GM19023 (cell line): Measurements from ENCODE around the gene ARL4D.
"Not testable (repeated sequence)": the region's sequence is repeated elsewhere in the genome, so short reads cannot be mapped to it uniquely, and the experiment has no call there.

Source experiments
- ATAC-seq: cut with Tn5 transposase; IDR thresholded peaks from one replicate; pipeline ENCODE4 v1.9.1; 2021; ENCODE audit warnings: mild to moderate bottlenecking, moderate library complexity; ENCODE audit not compliant: unreplicated experiment

The ARL4D gene

DNA sequence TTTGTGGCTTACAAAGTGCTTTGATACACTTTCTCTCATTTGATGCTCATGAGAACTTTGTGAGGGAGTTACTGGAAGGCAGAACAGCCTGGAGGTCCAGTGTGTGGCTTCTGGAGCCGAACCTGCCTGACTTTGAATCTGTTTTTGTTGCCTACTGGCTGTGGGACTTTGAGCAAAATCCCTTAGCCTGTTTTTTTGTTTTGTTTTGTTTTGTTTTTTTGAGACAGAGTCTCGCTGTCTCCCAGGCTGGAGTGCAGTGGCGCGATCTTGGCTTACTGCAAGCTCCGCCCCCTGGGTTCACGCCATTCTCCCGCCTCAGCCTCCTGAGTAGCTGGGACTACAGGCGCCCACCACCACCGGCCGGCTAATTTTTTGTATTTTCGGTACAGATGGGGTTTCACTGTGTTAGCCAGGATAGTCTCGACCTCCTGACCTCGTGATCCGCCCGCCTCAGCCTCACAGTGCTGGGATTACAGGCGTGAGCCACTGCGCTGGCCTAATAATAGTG, 20.6 kb downstream of the ARL4D start:
- ATAC-seq, result not testable (repeated sequence)

DNA sequence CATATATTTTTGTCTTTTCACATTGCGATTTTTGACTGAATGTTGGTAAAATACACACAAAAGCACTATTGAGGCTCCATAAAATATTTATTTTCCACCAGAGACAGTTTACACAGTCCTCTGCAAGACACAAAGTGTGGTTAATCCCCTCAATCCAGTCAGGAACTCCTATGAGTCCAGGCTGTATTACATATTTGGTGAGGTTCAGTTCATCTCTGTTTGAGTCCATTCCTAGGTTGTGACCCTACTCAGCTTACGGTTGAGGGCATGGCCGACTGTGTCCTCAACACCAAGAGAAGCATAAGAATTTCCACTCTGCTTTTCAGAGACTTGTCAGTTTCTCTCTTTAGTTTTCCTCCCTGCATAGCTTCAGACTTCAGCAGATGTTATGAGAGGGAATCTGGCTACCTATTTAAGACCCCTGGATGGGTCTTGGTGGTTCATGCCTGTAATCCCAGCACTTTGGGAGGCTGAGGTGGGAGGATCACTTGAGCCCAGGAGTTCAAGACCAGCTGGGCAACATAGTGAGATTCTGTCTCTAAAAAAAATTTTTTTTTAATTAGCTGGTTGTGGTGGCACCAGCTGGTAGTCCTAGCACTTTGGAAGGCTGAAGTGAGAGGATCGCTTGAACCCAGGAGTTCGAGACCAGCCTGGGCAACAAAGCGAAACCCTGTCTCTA, 25.1 kb downstream of the ARL4D start:
- ATAC-seq, result no peak

DNA sequence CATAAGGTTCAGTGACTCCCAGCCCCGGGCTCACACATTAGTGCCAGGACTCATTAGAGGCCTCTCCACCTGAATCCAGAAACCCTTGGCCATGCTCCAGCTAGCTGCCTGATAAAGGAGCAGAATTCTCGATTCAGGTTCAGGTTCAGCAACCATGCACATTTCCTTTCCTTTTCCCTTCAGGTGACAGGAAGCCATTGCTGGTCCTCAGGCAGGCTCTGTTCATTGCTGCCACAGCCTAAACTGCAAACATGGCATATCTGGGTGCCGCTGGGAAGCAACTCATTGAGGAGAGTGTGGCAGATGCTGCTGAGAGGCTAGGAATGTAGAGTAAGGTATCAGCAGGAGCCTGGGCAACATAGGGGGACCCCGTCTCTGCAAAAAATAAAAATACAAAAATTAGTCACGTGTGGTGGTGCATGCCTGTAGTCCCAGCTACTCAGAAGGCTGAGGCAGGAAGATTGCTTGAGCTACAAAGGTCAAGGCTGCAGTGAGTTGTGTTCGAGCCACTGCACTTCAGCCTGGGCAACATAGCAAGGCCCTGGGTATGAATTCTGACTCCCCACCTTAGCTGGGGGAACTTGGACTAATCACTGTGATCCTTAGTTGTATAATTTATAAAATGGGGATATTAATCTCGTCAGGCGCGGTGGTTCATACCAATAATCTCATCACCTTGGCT, 28.7 kb downstream of the ARL4D start:
- no peak for ATAC-seq

DNA sequence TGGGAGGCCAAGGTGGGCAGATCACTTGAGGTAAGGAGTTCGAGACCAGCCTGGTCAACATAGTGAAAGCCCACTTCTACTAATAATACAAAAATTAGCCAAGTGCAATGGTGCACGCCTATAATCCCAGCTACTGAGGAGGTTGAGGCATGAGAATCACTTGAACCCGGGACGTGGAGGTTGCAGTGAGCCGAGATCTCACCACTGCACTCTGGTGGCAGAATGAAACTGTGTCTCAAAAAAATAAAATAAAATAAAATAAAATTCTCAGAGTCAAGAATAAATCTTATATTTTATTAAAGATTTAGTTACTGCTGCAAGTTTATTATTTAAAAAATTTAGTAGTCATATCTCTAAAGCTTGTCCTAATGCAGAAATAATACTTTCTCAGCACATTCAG, 29.7 kb downstream of the ARL4D start:
- no peak for ATAC-seq

DNA sequence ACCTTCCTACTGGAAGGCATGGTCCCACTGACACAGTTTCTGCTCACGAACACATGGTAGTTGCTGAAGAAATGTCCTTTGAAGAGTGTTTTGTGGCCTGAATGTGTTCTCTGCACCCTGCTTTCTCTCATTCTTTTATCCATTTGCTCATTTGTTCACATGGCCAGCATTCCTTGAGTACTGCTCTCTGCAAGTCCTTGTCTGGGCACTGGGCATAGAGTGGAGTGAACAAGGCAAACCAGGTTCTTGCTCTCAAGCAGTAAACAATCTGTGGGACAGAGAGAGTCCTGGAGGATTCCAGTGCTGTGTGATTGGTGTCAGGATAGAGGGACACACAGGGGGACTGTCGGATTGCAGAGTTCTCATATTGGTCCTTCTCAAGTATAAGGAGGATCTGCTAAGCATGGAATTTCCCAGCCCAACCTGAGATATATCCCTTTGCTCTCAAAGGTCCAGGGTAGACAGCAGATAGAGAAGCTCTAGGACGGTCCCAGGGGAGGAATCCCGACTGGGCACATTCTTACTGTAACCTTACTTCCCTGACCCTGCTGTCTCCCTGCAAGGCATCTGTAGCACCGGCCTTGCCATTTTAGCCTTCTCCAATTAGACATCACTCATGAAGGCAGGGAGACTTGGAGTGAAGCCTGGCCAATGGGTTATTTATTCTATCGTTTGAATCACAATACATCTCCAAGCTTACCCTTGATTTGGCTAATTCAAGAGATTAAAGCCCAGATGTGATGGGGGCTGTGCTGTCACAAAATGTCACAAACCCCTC, 32.3 kb downstream of the ARL4D start:
- ATAC-seq, result no peak

- ATAC-seq, result no peak
Measured at GRCh38 chr17:43431714-43432523, 33.1 kb downstream of the ARL4D start.

DNA sequence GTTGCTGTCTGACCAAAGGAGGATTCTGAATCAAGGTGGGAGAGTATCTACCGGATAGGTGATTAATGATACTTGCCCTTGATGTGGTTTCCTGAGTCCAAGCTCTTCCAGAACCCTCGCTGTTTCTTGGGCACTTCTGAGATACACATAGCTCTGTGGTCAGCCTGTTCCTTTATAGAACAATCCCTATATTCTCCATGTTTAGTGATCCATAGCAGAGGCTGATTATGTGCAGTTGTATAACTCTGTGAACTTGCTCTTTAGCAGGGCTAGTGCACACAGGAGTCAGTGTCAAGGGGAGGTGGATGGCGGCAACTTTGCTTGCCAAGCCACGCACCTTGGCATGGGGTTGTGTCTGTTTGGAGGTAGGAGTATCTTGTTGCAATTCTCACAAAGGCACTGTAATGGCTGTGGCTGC, 36.1 kb downstream of the ARL4D start:
- no peak for ATAC-seq

DNA sequence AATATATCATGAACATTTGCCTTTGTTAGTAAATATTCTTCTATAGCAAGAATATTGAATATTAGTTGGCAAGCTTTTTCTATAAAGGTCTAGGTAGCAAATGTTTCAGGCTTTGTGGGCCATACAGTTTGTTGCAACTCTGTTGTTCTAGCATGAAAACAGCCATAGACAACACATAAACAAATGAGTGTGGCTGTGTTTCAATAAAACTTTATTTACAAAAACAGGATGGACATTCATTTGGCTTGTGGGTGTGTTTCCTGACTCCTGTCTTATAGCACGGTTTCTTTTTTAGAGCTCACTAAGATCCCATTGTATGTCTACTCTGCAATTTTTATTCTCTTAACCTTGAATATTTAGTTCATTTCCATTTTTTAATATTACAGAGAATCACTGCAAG, 39.0 kb downstream of the ARL4D start:
- no peak for ATAC-seq

DNA sequence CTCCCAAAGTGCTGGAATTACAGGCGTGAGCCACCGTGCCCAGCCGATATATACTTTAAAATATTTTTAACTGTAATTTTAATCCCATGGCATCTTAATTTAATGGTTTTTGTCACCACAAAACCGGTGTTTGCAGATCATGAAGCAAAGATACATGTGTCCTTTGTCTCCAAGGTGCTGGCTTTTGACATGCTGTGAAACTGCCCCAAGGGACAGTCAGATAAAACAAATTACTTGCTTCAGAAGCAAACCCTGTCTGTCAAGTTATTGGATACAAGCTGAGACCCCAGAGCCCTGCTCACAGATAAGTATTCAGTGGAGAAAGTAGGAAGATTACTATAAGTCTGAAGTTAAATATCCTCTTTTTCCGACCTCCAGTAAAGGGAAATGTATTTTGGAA, 39.8 kb downstream of the ARL4D start:
- ATAC-seq, result no peak

- ATAC-seq, result no peak
Measured at GRCh38 chr17:43439041-43439440, 40.2 kb downstream of the ARL4D start.

- ATAC-seq, result no peak
Measured at GRCh38 chr17:43442711-43443110, 43.9 kb downstream of the ARL4D start.

DNA sequence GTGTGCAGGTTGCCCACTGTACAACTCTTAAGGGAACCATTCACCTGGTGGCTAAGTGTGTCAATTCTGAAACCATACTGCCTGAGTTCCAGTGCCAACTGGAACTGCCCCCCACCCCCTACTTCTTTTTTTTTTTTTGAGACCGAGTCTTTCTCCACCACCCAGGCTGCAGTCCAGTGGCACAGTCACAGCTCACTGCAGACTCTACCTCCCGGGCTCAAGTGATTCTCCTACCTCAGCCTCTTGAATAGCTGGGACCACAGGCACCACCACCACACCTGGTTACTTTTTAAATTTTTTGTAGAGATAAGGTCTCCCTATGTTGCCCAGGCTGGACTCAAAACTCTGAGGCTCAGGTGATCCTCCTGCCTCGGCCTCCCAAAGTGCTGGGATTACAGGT, 44.6 kb downstream of the ARL4D start:
- no peak for ATAC-seq

DNA sequence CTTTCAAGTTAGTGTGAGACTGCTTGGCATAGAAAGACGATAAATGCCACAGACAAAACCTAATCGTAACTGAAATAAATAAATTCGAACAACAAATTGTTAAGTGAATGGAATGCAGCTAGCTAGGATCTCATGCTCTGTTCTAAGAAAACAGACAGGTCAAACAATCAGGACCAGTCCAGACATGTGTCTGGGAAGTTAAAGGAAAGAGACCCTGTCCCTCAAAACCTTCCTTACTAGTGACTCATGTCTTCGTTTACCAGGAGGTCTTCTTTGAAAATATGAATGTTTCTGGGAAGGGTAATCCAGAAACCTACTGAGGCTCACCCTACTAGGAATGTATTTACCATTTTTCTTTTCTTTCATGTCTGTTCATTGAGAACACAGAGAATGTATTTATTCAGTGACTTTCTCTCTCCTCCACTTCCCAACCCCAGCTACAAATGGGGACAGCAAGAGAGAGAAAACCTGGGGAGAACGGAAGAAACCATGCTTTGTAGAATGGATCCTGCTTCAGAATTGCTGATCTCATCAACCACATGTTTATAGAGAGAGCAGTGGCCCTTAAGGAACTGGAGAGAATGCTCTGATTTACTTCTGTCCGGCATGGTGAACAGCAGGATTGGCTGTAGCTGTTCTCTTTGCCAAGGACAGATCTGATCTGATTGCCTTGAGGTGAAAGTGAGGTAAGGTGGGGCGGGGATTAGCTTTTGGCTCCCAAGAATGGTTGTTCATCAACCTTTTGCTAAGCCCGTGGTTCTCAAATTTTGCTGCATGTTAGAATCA, 45.6 kb downstream of the ARL4D start:
- ATAC-seq, result no peak

GRCh38 chr17:43445009-43445589, 46.3 kb downstream of the ARL4D start:
- ATAC-seq, result no peak

DNA sequence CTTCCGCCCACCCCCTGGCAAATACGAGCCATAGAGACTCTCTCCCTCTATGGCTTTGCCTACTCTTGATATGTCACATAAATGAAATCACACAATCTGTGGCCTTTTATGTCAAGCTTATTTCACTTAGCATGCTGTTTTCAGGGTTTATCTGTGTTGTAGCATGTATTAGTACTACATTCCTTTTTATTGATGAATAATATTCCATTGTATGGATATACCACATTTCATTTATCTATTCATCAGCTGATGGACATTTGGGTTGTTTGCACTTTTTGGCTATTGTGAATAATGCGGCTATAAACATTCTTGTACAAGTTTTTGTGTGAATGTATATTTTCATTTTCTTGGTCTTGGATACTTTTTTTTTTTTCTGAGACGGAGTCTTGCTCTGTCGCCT, 48.0 kb downstream of the ARL4D start:
- no peak for ATAC-seq

- no peak for ATAC-seq
Measured at GRCh38 chr17:43448720-43449469, 50.1 kb downstream of the ARL4D start.

DNA sequence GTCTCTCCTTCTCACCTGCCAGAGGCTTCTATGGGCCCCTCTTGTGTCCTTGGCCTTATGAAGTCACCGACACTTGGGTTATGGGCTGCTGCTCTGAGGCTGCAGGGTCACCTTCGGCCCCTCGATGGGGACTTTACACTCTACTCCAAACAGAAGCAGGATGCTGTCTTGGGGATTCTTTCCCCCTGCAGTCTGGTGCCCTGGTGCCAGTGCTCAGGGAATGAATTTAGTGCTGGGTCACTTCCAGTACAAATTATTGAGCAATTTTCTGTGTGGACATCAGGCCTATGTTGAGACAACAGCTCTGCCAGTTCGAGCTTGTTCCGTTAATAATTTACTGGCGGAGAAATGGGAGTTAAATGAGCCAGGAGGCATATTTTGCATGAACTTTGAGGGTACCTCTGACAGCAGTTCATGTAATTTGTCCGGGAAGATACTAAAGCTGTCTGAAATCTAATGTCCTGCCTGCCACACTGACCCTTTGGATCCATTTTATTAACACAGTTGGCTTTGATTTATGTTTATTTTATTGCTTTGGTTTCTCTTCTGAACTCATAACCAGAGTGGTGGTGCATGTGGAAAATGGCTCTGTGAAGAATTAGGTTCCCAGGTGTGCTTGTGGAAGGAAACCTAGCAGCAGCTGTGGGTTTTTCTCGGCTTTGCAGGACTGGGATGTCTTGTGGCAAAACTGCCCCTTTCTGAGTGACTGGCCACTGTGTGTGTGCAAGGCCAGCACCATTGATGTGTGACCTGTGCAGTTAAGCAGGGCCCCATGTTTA, 50.9 kb downstream of the ARL4D start:
- ATAC-seq, result no peak
